ENCODE results near the gene AUTS2.

- no peak for TF ChIP-seq CTCF (IDR thresholded peaks at IDR 0.05; ENCODE audit: poor library complexity, severe bottlenecking)
- TF ChIP-seq EZH2 (IDR thresholded peaks at IDR 0.05; ENCODE audit: borderline replicate concordance, insufficient read depth, low read length, poor library complexity, severe bottlenecking): no peak
- TF ChIP-seq EP300 (conservative IDR thresholded peaks at IDR 0.05; ENCODE audit: poor library complexity, severe bottlenecking): no peak
- no peak for TF ChIP-seq REST (IDR thresholded peaks at IDR 0.05; ENCODE audit: borderline replicate concordance)
- no peak for TF ChIP-seq MXI1 (conservative IDR thresholded peaks at IDR 0.05; ENCODE audit: poor library complexity, severe bottlenecking)
- no peak for TF ChIP-seq POLR2AphosphoS5 (IDR thresholded peaks at IDR 0.05)
- no peak for TF ChIP-seq RAD21 (conservative IDR thresholded peaks at IDR 0.05)
- no peak for TF ChIP-seq SMC3 (conservative IDR thresholded peaks at IDR 0.05; ENCODE audit: poor library complexity)
Observed at GRCh38 chr7:70667406-70667805, 1069.1 kb downstream of the AUTS2 start.
